PC-9 (cell line): ENCODE data around the gene FNDC7.

Source experiments
- CTCF ChIP-seq: fragments of 200-600 bp; sonication (generic); conservative IDR thresholded peaks from 2 replicates; pipeline ENCODE4 v1.6.1; 2017; ENCODE audit warnings: mixed run types, antibody characterized with exemption, mild to moderate bottlenecking, moderate library complexity
- EZH2 ChIP-seq: fragments of 200-600 bp; sonication (generic); IDR thresholded peaks from 2 replicates; pipeline ENCODE4 v1.8.0; 2017; ENCODE audit warnings: antibody characterized with exemption, low read depth

DNA sequence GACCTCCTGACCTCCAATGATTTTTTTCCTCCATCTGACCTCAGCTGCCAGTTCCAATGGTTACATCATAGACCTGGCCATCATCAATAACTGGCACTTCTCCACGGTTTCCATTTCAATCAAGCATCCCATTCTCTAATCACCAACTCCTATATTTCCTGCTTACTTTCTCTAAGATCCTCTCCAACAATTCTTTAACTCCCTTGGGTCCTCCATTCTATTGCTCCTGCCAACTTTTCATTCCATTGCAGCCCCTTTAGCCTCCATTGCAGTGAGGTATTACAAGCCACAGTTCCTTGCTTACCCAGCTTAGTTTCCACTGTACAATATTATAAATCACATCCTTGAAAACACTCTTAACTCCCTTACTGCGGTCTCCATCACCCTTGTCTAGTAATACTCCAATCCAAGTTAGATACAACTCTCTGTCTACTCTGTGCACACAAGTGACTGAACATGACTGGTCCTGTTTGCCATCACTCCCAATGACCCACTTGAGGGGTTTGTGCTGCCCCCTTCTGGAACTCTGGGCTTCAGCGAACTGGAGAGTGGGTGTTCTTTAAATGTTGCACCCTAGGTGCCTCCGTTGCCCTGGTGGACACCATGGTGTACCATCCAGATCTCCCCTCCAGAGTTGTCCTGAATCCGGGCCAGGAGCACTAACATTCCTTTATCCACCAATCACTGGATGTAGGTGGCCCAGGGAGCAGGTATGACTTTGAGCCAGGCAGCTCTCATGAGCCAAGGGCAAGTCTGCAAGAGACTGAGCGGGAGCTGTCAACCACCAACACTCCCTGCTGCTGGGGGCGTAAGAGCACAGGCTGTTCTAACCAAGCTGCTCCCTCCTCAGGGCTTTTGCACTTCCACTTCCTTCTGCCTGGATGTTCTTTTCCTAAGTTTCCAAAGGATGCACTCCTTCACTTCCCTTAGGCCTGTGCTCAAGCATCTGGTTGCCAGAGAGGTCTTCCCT lies 3.7 kb upstream of the FNDC7 start:
- TF ChIP-seq CTCF = no peak
- TF ChIP-seq EZH2 = no peak
